GM21619 (cell line): Measurements from ENCODE around the gene KRT81.
A peak's percentile ranks its signal among the peaks of the same experiment; 100 is the strongest.
"Not testable (repeated sequence)": the region's sequence is repeated elsewhere in the genome, so short reads cannot be mapped to it uniquely, and the experiment has no call there.

ENCODE experiments used
- ATAC-seq: cut with Tn5 transposase; IDR thresholded peaks from one replicate; pipeline ENCODE4 v1.9.1; 2021; ENCODE audit not compliant: unreplicated experiment

Gene KRT81

GRCh38 chr12:52244615-52244994 is 46.7 kb downstream of the KRT81 start:
- no peak for ATAC-seq

- ATAC-seq = peak; percentile 93
Observed at GRCh38 chr12:52243856-52244614, 47.3 kb downstream of the KRT81 start.

DNA sequence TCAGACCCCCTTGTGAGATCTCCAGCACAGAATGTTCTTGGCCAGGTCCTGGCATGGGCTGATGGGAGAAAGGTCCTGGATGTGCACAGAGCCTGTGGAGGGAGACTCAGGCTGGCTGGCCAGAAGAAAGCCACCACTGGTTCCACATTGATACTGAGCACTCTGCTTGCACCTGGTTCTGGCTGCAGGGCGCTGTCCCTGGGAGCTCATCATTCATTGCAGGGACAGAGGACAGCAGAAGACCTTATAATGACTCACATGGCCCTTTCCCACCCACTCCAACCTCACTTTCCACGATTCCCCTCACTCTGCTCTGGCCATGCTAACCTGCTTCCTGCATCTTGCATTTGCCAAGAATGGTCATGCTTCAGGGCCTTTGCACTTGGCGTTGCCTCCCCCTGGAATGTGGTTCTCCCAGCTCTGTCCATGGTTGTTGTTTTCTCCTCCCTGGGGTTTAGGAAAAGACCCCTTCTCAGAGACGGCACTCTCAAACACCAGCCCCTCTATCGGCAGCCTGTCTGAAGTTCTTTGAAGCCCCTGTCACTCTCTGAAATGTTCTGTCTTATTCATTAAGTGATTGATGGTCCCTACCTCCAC is 48.0 kb downstream of the KRT81 start:
- no peak for ATAC-seq

- ATAC-seq = no peak
Observed at GRCh38 chr12:52242442-52243258, 48.7 kb downstream of the KRT81 start.

DNA sequence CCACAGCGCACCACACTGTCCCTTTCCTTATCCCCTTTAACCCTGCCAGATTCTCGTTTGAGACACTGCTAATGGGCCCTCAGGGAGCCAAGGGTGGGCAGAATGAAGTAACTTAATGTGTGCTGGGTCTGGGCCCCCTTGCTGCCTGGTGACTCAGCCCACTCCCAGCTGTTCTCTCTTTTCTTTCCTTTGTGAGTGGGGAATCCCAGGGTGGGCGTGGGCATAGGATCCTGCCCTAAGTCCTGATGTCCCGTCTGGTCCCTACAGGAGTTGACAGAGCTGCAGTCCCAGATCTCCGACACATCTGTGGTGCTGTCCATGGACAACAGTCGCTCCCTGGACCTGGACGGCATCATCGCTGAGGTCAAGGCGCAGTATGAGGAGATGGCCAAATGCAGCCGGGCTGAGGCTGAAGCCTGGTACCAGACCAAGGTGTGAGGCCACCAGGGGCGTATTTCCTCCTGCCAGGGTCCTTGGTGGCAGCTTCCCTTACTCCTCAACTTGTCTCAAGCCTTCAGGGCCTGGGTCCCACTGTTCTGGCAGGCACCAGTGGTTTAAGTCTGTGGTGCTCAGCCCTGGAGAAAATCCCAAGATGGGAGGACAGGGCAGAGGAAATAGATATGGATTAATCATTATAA is 50.0 kb downstream of the KRT81 start:
- no peak for ATAC-seq

GRCh38 chr12:52240247-52240646 is 51.1 kb downstream of the KRT81 start:
- ATAC-seq = not testable (repeated sequence)

DNA sequence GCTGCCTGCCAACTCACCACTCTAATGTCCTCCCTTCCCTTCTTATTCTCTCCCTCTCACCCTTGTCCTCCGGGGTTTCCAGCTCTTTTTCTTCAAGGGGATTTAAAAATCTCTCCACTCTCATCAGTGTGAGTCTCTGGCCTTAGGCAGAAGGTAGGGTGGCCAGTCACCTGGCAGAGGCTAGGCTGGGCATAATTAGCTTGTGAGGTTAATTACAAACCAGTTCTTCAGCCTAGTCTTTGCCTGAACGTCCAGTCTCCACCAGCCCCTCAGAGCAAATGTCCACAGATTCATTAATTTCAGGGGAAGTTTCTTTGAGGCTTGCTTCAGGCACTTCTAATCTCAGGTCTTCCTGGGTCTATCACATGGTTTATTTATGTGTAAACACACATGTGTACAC is 51.6 kb downstream of the KRT81 start:
- no peak for ATAC-seq

DNA sequence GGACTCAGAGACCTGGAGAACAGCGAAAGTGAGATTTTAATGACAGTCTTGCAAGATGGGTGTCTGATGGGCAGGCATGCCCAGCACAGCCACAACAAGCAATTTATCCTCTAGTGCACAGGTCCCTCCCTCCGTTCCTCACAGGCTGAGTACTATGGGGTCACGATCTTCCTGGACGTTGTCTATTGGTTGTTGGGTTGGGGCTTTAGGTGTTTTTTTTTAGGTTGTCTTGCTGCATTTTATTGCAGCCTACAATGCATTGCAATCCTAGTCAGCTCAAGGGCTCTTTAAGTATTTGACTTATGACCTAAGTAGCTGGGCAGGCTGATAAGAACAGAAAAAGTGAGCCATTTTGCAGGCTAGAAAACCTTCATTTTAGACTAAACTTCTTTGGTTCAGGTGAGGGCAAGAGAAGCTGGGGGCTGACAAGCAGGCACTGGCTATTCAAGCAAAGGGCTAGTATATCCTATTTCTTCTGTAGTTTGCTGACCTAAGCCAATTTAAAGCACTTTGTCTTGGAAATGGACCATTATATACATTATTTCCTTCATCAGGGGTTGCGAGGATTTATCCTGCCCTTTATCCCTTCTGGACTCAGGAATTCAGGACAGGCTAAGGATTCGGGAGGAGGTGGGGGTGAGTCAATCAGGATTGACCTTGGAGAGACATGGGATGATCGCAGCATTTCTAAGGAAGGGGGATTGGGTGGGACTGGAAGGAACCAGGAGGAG is 52.3 kb downstream of the KRT81 start:
- no peak for ATAC-seq

GRCh38 chr12:52238207-52238840 is 53.0 kb downstream of the KRT81 start:
- ATAC-seq = no peak

DNA sequence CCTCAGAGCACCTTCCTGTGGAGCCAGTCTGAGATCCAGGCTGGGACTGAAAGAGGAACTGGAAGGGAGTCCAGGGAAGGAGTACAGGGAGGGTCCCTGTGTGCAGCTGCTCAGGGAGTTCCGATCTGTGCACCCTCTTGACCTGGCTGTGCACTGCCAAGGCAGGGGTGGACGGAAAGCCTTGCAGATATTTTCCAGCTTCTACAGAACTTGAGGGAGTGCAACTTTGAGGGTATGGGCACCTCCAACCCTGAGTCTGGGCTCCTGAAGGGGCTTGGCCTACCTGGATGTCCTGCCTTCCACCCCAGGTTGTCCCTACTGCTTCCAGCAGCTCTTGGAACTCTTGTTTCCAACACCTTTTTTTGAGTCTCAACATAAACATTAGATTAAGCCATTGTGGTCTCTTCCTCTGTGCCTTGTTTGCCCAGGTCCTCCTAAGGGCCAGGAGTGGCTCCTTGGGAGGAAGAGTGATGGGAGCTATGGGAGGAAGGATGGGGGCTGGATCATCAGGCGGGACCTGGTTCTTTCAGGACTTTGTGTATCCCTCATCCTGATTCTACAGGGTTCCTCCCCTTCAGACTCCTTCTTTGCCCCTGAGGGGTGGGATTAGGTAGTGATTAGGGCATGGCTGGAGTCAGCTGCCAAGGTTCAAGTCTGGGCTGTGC is 54.8 kb downstream of the KRT81 start:
- ATAC-seq = no peak
